GM13977 (cell line): ENCODE measurements around the gene PDE8A.
A peak's percentile ranks its signal among the peaks of the same experiment; 100 is the strongest.

ENCODE experiments used
- DNase-seq: peaks from one replicate; pipeline ENCODE4 v3.0.0; 2012; ENCODE audit warnings: low spot score
- in situ Hi-C: fragments of 300-500 bp; cut with MboI; formaldehyde crosslinking; loops from one replicate; pipeline ENCODE4 v1.12.0; 2022; ENCODE audit warnings: low sequenced_read_pairs, low pct_unique_long_range_greater_than_20kb, mixed read lengths, inconsistent platforms; ENCODE audit not compliant: unreplicated experiment
- TF ChIP-seq, protein P1 (sequence below): IDR thresholded peaks from 2 replicates; pipeline ENCODE4 v1.5.1; 2012; ENCODE audit warnings: mild to moderate bottlenecking, control low read depth; ENCODE audit not compliant: insufficient read depth; ENCODE audit errors: extremely low read depth, missing control alignments

Gene PDE8A

DNA sequence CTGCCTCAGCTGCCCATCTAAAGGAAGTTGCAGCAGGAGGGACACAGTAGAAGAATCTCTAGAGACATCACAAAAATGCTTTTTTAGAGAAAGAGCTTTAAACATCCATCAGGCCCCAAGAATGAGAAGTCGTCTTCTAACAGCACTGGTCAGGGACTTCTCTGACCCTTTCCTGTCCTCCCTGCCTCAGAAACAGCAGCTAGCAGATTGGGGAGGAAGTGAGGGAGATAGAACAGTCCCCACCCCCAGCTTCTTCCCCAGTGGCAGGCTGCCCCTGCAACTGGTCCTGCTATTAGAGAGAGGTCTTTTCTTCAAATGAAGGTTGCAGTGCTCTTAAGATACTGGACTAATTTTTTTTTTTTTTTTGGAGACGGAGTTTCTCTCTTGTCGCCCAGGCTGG, 55.1 kb downstream of the PDE8A start:
- no peak for DNase-seq
- in situ Hi-C loops: no loop called here
- TF ChIP-seq, protein P1, sequence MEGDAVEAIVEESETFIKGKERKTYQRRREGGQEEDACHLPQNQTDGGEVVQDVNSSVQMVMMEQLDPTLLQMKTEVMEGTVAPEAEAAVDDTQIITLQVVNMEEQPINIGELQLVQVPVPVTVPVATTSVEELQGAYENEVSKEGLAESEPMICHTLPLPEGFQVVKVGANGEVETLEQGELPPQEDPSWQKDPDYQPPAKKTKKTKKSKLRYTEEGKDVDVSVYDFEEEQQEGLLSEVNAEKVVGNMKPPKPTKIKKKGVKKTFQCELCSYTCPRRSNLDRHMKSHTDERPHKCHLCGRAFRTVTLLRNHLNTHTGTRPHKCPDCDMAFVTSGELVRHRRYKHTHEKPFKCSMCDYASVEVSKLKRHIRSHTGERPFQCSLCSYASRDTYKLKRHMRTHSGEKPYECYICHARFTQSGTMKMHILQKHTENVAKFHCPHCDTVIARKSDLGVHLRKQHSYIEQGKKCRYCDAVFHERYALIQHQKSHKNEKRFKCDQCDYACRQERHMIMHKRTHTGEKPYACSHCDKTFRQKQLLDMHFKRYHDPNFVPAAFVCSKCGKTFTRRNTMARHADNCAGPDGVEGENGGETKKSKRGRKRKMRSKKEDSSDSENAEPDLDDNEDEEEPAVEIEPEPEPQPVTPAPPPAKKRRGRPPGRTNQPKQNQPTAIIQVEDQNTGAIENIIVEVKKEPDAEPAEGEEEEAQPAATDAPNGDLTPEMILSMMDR: no peak

DNA sequence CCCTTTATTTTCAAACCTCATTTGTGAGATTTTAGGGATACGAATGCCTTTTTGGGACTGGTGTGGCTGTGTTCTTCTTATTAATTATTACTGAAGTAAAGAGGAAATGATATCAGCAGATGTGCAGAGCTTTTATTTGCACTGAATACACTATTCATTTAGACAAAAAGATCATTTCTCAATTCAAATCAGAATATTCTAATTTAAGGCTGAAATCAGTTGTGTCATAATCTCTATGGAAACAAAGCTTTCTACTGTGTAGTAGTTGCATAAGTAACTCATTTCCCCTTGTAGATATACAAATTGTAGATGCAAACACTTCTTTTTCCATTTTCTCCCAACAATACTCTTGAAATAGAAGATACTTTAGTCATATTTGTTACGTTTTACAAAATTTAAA, 56.0 kb downstream of the PDE8A start:
- TF ChIP-seq, protein P1: no peak
- in situ Hi-C loops: no loop called here
- DNase-seq: no peak

DNA sequence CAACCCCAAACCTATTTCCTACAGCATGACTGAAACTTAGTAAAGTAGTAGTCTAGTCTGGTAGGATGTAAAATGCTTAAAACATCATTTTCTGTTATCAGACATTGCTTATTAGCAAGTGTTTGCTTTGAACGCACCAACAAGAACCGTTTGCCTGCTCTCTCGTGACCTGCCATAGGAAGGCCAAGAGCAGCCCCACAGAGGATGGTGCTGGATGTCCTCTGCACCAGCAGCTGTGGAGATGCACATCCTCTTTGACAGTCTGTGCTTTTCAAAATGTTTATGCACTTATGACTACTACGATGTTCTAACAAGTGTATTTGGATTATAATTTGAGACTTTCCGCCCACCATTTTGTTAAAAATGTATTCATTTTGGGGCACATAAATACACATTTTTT, 59.6 kb downstream of the PDE8A start:
- in situ Hi-C loops: loop anchor here (10.0 kb wide), 1 partner anchor 96 kb away; no protein-coding TSS in a partner anchor
- DNase-seq: no peak
- TF ChIP-seq, protein P1: no peak

DNA sequence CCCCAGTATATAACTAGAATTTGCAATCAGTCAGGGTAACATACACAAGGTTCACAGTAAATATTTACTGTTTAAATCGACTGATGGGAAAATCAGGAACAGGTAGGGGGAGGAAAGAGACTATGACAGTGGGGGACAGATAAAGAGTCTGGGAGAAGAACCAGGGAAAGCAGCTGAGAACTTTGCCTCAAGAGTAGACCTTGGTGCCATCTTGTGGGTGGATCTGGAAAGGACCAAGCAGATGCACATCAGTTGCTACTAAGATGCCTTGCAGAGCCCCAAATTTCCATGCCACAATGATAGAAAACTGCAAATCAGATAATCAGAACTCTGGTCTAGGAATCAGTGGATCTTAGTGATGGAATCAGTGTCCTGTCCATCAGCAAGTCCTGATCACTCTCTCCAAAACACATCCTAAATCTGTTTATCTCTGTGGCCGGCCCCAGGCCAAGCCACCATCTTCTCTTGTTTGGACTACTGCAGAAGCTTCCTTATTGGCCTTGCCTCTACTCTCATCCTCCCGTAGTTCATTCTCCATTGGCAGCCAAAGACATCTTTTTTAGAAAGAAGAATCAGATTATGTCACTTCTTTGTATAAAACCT, 62.7 kb downstream of the PDE8A start:
- TF ChIP-seq, protein P1: peak; percentile 69
- DNase-seq: peak; percentile 34
- in situ Hi-C loops: loop anchor here (10.0 kb wide), 1 partner anchor 100 kb away; no protein-coding TSS in a partner anchor

DNA sequence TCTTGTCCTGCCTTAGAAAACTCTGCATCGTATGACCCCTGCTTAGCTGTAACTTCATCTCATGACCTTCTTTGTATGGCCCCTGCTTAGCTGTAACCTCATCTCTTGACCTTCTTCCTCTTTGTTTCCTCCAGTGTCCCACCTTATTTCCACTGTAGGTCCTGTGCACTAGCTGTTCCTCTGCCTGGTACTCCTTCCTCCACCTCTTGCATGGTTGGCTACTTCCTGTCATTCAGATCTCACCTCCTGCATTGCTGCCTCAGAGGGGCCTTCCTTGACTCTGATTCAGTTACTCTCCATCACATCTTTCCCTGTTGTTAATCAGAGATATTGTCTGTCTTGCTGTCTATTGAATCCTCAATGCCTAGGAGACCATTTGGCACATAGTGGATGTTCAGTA, 63.2 kb downstream of the PDE8A start:
- TF ChIP-seq, protein P1: no peak
- in situ Hi-C loops: loop anchor here (10.0 kb wide), 1 partner anchor 100 kb away; no protein-coding TSS in a partner anchor

DNA sequence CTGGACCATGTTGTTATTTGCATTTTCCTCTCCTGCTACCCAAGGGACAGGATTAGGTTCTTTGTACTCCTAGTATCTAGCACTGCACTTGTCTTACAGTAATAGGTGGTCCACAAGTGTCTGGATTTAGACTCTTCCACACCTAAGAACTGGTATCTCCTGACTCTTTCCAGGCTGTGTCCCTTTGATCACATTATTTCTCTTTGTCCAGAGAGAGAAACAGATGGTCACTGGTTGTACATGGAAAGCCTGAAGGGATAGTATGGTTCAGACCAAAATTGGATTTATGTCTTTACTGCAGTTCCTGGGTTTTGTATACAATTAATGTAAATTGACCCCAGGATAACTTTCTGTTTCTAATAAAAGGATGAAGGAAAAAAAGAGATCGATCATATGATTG, 64.0 kb downstream of the PDE8A start:
- no peak for DNase-seq
- in situ Hi-C loops: loop anchor here (10.0 kb wide), 1 partner anchor 101 kb away; no protein-coding TSS in a partner anchor
- TF ChIP-seq, protein P1: no peak

More for the DNA sequence above, 63.2 kb downstream of the PDE8A start:
- DNase-seq: no peak
